Natural killer cell treated with Interleukin-12 subunit alpha and Interleukin-12 subunit beta and Interleukin-15 and Interleukin-18, amount 100 ng/mL, for 72 hours (primary cell): ENCODE measurements around the gene BCOR. TPM values are rescaled to one million over a fixed set of nuclear protein-coding genes. Genes with fewer than 3 reads are reported as not detected.
A peak's percentile ranks its signal among the peaks of the same experiment; 100 is the strongest.

Experiments used
- ATAC-seq, 2 donors: fragments of 150-1000 bp; cut with Tn5 transposase in 1 of 2; sonication (Bioruptor Pico), chemical (Tn5 transposase) in 1 of 2; 2 replicates each; pipeline ENCODE4 v1.10.0; 2021
- DNase-seq: peaks from one replicate; pipeline ENCODE4 v3.0.0; 2022; ENCODE audit warnings: low spot score
- H3K27ac Mint-ChIP-seq, 2 donors: 1 replicate in 1 of 2; 2 replicates in 1 of 2; pipeline ENCODE4 v1.8.0; 2022; ENCODE audit warnings: mixed read lengths in 2 of 2, mild to moderate bottlenecking in 1 of 2, moderate library complexity in 1 of 2
- H3K27me3 Mint-ChIP-seq, 2 donors: 1 replicate in 1 of 2; 2 replicates in 1 of 2; pipeline ENCODE4 v1.8.0; 2022; ENCODE audit warnings: mixed read lengths in 2 of 2
- H3K36me3 Mint-ChIP-seq: one replicate; pipeline ENCODE4 v1.8.0; 2022; ENCODE audit warnings: mixed read lengths
- H3K4me1 Mint-ChIP-seq, 2 donors: 1 replicate in 1 of 2; 2 replicates in 1 of 2; pipeline ENCODE4 v1.8.0; 2022; ENCODE audit warnings: low read depth in 2 of 2, mixed read lengths in 2 of 2, mild to moderate bottlenecking in 1 of 2
- H3K4me3 Mint-ChIP-seq: one replicate; pipeline ENCODE4 v1.8.0; 2022; ENCODE audit warnings: mixed read lengths
- H3K9me3 Mint-ChIP-seq: 2 replicates; pipeline ENCODE4 v1.8.0; 2022; ENCODE audit warnings: mixed read lengths
- total RNA-seq, 2 donors: library from RNA; stranded (reverse); gene quantifications; one replicate each; pipeline ENCODE4 v1.2.3, GENCODE V29; 2022

The BCOR gene
- total RNA-seq, 2 donors from 2014 or later: 52.3 to 56.7 TPM

DNA sequence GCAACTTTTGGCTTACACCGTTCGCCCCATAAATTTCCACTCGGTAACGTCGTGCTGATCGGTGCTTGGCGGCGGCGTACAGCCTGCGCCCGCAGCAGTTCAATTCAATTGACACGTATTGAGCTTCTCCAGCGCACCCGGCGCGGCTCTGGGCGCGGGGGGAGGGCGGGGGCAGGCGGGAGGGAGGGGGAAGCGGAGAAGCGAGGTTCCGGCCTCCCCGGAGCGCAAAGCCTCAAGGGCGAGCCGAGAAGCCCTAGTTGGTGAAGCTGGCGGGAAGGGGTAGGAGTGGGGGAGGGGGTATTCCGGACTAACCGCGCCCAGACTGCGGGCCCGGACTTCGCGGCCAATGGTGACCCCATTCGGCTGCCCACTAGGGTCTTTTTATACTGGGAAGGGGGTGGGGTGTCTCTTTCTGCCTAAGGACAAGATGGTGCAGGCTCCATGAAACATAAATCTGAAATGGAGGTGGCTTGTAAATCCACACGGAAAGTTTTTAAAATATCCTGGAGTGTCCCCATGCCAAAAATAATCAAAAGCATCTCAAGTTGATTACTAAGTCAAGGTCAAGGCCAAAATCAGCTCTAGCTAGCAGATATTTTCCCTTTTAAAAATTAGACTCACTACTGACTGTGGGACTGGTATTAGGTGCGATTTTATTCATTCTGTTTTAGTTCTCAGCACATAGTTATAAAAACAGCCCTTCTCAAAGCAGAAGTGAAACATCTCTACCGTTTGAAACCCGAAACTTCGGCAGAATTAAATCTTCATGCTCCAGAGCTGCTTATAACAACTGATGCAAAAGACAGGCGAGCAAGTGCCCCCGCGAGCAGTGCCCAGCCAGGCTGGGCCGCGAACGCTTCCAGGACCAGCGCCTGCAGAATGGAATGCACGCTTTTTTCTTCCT lies 1.5 kb upstream of the BCOR start:
- Mint-ChIP-seq H3K9me3 (no peaks in the 10 kb centered on the region), H3K4me3 (peak overlapping the region; percentile 86), H3K27ac (peak overlapping the region; percentile 70 to 78), H3K27me3 (peaks cover 0 to 4% of the 10 kb centered on the region in 2 donors), H3K36me3 (no peaks in the 10 kb centered on the region), H3K4me1 (peaks cover 6 to 16% of the 10 kb centered on the region in 2 donors)
- DNase-seq (peak; percentile 74), ATAC-seq (peak; percentile 38 to 41)

DNA sequence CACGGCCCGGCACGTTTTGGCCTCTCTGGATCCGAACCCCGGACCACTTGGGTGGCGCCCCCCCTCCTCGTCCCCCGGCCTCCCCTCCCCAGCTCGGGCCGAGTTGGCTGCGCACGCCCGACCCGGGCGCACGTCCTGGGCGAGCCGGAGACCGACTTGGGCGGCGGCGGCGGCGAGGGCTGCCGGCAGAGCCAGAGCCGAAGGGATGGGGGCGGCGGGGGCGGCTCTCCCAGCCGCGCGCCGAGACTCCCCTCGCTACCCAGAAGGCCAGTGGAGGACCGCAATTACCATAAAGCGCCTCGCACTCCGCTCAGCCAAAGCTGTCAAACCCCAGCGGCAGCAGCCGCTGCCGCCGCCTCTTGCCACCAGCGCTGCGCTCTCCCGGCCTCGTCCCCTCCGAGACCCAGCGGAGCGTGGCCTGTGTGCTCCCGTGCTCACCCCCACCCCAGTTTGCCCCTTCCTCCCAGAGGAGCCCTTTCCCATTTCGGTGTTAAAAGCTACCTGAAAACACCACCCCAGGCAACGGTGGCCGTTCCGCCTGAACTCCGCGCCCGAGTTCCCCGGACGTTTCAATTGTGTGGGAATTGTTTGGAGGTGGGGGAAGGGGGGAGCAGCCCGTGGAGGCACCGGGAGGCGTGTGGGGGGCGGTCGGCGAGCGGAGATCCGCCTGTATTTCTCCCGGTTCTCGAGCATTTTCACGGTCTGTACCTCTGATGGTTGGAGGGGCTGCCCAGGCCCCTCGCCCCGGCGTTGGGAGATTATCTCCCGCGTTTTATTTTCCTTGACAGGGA lies 701 bp upstream of the BCOR start:
- Mint-ChIP-seq H3K9me3 (no peaks in the 10 kb centered on the region), H3K4me3 (peak overlapping the region; percentile 94), H3K4me1 (peaks cover 13 to 22% of the 10 kb centered on the region in 2 donors), H3K27me3 (peaks cover 0 to 7% of the 10 kb centered on the region in 2 donors), H3K27ac (peak overlapping the region; percentile 70 to 78), H3K36me3 (no peaks in the 10 kb centered on the region)
- ATAC-seq (peak; percentile 63 to 71), DNase-seq (peak; percentile 78)

DNA sequence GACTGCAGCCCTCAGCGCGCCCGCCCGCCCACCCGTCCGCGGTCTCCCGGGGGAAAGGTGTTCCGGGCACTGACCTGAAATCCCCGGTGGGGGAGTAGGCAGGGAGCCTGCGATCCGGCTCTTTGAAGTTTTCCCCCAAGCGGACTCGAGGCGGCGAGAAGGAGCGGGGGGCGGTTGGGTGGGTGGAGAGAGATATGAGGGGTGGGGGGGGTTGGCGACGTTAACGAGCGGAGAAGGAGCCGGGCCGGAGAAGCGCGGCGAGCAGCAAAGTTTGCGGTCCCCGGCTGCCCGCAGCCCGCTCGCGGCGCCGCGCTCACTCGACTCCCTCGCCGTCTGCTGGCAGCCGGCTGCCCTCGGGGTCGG lies 636 bp downstream of the BCOR start:
- Mint-ChIP-seq H3K27me3 (peaks cover 0 to 13% of the 10 kb centered on the region in 2 donors), H3K27ac (no peak overlapping the region), H3K4me1 (peaks cover 24 to 30% of the 10 kb centered on the region in 2 donors), H3K4me3 (peak overlapping the region; percentile 94), H3K9me3 (no peaks in the 10 kb centered on the region), H3K36me3 (no peaks in the 10 kb centered on the region)
- DNase-seq (no peak), ATAC-seq (no peak)

DNA sequence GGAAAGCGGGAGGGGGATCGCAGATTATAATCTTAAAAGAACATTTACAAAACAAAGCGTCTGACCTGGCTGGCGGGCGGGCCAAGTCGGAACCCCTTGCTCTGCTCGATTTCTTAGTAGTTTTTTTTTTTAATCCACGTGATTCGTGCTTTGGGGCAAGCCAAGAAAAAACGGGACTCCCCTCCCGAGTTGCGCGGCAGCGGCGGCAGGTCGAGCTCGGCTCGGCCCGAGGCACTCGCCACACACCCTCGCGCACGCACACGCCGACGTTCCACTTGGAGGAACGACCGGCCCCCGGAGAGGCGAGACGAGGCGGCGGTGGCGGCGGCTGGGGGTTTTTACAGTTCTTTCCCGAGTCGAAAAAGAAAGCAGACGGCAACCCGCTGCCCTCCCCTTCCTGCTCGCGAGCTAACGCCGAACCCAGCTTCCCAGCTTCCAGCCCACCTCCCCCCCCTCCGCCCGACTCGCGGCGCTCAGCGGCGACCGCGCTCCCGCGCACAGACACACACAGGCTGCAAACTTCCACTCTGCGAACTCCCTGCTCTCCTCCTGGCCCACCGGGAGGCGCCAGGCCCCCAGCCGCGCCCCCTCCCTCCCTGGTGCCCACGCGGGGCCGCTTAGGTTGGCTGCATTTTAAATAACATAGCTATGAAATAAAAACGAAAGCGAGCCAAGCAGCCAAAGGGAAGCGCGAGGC lies 1.2 kb downstream of the BCOR start:
- peak; percentile 87 for DNase-seq
- H3K4me3 Mint-ChIP-seq: peak overlapping the region; percentile 94

DNA sequence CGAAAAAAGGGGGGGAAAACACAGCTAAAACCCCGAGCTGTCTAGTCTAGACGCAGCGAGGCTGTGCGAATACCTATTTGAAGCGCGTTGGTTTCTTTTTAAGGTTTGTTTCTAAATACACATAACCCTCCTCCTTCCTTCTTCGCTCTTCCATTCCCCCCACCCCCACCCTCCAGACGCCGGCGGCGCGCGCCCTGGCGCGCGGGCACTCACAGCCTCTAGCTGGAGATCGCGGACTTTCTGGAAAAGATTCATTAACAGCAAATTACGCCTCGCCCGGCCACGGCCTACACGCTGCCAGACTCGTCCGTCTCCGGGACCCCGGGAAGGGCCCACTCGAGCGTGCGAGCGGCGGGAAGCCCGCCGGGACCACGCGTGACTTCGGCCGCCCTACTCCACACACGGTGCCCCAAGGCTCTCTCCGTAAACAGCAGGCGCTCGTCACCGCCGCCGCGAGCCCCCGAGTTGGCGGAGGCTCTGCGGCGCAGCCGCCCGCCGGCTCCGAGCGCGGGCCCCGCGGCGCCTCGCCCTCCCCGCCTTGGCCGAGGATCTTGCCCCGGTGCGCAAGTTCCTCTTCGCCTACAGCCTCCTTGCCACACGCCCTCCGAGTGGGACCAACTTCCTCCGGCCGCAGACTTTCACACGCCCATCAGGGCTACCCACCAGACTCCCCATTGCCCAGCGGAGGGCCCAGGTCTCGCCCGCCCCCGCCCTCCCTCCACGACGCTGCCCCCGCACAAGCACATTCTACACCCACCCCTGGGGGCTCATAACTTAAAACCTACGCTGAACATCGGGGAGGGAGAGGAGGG lies 2.0 kb downstream of the BCOR start:
- Mint-ChIP-seq H3K27ac (peak overlapping the region; percentile 81 to 88), H3K27me3 (peaks cover 0 to 19% of the 10 kb centered on the region in 2 donors), H3K4me1 (peaks cover 31 to 38% of the 10 kb centered on the region in 2 donors), H3K4me3 (peak overlapping the region; percentile 94), H3K9me3 (no peaks in the 10 kb centered on the region), H3K36me3 (no peaks in the 10 kb centered on the region)
- no peak for DNase-seq
- ATAC-seq: peak in 1 of 2 donors; percentile 1

More for the DNA sequence above, 1.2 kb downstream of the BCOR start:
- Mint-ChIP-seq H3K9me3 (no peaks in the 10 kb centered on the region), H3K36me3 (no peaks in the 10 kb centered on the region), H3K27me3 (peaks cover 0 to 13% of the 10 kb centered on the region in 2 donors), H3K27ac (peak overlapping the region; percentile 81 to 88), H3K4me1 (peaks cover 24 to 30% of the 10 kb centered on the region in 2 donors)
- ATAC-seq: peak; percentile 21 to 57

DNA sequence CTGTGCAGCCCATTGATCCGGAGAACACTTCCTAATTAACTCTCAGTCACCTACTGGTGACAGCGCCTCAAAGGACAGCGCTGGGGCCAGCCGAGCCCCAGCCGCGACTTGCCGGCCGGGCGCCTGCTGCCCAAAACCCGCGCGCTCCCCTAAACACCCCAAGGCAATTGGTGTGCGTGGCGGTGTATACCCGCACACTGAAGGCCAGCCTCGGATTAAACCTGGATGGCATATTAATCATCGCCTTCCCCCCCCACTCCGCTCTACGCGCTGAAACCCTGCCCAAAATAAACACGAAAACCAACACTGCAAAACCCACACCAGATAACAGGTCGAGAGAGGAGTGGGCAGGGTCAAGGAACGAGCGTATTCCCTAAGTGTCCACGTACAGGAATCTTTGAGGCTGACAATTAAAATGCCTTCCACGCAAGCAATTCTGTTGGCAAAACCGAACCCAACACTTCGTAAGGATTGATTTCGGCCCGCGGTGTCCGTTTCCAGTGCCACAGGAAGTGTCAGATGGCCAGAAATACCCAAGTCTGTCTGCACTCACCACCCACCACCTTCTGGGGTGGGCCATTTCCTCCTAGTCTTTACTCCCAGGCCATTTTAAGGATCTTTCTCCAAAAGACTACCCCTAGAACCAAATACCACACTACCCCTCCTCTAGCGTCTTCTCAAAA lies 2.7 kb downstream of the BCOR start:
- no peak for ATAC-seq
- Mint-ChIP-seq H3K9me3 (no peaks in the 10 kb centered on the region), H3K27me3 (peaks cover 0 to 19% of the 10 kb centered on the region in 2 donors), H3K27ac (peak overlapping the region; percentile 81 to 88), H3K36me3 (no peaks in the 10 kb centered on the region), H3K4me3 (peak overlapping the region; percentile 94), H3K4me1 (peaks cover 32 to 38% of the 10 kb centered on the region in 2 donors)
- DNase-seq: no peak

DNA sequence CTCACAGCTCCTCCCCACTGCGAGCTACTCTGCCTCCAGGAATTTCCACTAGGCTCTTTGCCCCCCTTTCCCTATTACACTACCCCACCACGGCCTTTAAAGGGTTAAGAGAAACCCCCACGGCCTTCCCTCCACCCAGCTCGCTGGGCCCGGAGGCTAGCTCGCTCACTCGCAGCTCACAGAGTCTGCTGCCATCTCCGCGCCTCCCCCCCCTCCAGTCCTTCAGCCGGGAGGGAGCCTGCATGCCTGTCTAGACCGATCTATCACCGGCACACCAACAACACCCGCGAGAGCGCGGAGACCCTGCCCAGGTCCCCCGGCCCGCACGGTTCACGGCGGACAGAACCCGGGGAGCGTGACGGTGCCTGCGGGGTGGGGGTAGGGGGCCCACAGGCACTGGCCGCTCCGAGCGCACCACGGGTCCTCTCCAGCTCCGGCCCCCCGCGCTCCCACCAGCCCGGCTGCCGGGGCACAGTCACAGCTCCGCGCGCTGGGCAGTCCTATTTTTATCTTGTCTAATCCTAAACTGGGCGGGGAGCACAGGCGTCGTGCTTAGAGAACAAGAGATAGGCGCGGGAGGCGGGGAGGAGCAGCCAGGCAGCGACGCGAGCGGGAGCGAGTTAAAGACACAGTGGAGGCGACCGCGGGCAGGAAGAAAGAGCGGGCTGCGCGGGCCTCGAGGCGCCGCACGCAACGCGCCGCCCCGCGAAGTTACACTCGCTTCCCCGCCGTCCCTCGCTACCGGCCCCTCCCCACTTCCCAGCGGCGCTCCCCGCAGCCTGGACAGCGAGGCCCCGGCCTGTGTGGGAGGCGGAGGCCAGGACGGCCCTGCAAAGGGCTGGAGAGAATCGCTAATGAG lies 3.5 kb downstream of the BCOR start:
- ATAC-seq: no peak
- no peak for DNase-seq
- peak overlapping the region; percentile 94 for H3K4me3 Mint-ChIP-seq

DNA sequence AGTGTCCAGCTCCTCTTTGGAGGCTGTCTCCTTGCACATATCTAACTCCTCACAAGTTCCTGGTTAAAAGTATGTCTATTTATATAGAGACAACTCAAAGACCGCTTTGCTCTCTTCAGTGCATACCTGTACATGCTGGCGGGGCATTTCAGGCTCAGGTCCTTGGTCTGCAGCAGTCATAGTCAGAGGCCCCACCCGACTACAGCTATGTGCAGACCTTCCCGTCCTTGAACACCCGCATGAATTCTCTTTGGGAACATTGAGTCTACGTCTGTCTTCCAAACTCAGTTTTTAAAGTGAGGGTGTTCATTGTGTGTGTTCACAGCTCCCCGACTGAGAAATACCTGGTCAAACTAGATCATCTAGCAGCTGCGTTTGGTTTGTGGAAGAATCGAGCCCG lies 4.2 kb downstream of the BCOR start:
- Mint-ChIP-seq H3K27me3 (peaks cover 0 to 18% of the 10 kb centered on the region in 2 donors), H3K27ac (no peak overlapping the region), H3K4me1 (peaks cover 37 to 38% of the 10 kb centered on the region in 2 donors), H3K4me3 (peak overlapping the region; percentile 94), H3K36me3 (no peaks in the 10 kb centered on the region), H3K9me3 (no peaks in the 10 kb centered on the region)
- DNase-seq (no peak), ATAC-seq (no peak)

More for the DNA sequence above, 3.5 kb downstream of the BCOR start:
- peaks cover 35 to 36% of the 10 kb centered on the region in 2 donors for H3K4me1 Mint-ChIP-seq
- peak overlapping the region; percentile 81 to 88 for H3K27ac Mint-ChIP-seq
- H3K27me3 Mint-ChIP-seq: peaks cover 0 to 18% of the 10 kb centered on the region in 2 donors
- no peaks in the 10 kb centered on the region for H3K9me3 Mint-ChIP-seq
- no peaks in the 10 kb centered on the region for H3K36me3 Mint-ChIP-seq

DNA sequence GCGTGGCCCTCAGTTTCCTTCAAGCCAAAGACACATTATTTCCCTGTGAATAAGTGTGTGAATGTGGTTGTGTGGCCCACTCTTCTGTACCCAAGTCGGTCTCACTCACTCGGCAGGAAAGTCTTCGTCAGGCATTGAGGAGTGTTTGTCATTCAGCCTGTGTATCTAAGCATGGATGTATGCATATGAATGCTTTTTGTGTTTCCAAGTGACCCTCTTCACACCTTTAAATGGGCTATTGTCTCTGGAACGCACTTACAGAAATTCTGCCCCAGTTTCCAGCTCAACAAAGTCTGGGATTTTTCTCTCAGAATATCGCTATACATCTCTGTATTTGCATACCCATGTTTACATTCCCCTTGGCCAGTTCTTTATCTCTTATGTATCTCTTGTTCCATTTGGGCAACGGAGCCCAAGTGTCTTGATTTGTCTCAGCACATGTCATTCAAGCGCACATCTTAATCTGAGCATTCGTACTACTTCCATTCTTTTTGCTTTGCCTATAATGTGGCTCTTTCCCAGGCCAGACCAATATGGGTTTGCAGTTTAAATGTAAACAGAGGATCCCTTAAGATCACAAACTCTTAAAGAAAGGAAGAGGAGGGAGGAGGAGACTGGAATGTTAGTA lies 4.8 kb downstream of the BCOR start:
- Mint-ChIP-seq H3K27me3 (peaks cover 0 to 18% of the 10 kb centered on the region in 2 donors), H3K36me3 (no peaks in the 10 kb centered on the region), H3K27ac (no peak overlapping the region), H3K4me1 (peaks cover 37 to 38% of the 10 kb centered on the region in 2 donors), H3K4me3 (peak overlapping the region; percentile 63), H3K9me3 (no peaks in the 10 kb centered on the region)
- DNase-seq (no peak), ATAC-seq (no peak)

DNA sequence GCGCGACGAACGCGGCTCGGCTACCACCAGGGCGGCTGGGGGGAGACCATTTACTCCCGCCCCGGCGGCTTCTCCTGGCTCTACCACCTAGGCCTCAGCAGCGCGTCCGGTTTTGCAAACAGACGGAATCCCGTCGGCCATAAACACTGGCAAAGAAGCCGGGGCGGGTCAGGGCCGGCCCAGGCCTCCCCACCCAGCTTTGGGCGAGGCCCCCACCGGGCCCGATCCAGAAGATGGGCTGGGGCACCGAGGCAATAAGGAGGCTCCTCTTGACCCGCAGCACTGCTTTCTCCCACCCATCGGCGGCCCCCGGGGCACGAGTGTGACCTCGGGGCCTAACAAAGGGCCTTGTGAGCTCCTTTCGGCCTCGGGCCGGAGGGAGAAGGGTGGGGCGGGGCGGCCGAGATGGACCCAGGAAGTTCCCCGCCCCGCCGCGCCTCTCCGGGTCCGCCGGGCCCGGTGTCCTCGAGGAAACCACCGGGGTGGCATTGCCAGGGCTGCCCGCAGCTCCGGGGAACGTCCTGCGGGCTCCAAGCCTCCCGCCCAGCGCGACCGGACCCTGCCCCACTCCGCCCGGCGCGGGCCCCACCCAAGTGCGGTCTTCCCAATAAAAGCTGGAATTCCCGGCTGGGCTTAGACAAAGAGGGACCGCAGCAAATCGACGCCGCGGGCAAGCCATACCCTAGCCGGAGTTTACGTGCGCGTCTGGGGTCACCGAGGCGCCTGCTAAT lies 5.9 kb downstream of the BCOR start:
- Mint-ChIP-seq H3K27me3 (peaks cover 0 to 18% of the 10 kb centered on the region in 2 donors), H3K27ac (no peak overlapping the region), H3K4me3 (no peak overlapping the region), H3K9me3 (no peaks in the 10 kb centered on the region), H3K4me1 (peaks cover 37 to 40% of the 10 kb centered on the region in 2 donors), H3K36me3 (no peaks in the 10 kb centered on the region)
- no peak for DNase-seq
- ATAC-seq: no peak

DNA sequence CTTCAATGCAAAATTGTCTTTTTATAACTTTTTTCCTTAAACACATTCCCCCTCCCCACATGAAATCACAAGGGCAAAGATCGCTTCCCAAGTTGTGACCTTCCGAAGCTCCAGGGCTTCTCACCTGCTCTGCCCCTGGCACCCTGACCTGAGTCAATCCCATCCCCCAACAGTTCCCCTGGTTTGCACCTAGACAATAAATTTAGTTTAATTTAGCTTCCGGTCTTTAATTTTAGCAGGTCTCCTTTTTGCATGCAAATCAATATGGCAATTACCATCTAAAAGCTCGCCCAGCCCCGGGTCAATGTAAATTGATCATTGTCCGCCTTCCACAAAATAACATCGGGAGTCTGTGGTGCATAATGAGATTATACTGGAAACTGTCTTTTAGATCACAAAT lies 6.8 kb downstream of the BCOR start:
- H3K27me3 Mint-ChIP-seq: peaks cover 0 to 22% of the 10 kb centered on the region in 2 donors
- H3K4me3 Mint-ChIP-seq: peak overlapping the region; percentile 70
- H3K9me3 Mint-ChIP-seq: no peaks in the 10 kb centered on the region
- ATAC-seq (no peak), DNase-seq (no peak)
- no peaks in the 10 kb centered on the region for H3K36me3 Mint-ChIP-seq
- peak overlapping the region in 1 of 2 donors; percentile 11 for H3K27ac Mint-ChIP-seq
- H3K4me1 Mint-ChIP-seq: peaks cover 42 to 46% of the 10 kb centered on the region in 2 donors
